Cardiac atrium fibroblast (primary cell): ENCODE results near the gene SAMM50. TPM values are rescaled to one million over a fixed set of nuclear protein-coding genes. Genes with fewer than 3 reads are reported as not detected.

Experiments
- total RNA-seq: library from RNA; depleted of rRNA; stranded (reverse); fragments of >200 nt; gene quantifications from 2 replicates; pipeline ENCODE4 v1.2.3, GENCODE V29; 2015

SAMM50 gene
- 42.8 and 42.9 TPM in 2 replicates for total RNA-seq

DNA sequence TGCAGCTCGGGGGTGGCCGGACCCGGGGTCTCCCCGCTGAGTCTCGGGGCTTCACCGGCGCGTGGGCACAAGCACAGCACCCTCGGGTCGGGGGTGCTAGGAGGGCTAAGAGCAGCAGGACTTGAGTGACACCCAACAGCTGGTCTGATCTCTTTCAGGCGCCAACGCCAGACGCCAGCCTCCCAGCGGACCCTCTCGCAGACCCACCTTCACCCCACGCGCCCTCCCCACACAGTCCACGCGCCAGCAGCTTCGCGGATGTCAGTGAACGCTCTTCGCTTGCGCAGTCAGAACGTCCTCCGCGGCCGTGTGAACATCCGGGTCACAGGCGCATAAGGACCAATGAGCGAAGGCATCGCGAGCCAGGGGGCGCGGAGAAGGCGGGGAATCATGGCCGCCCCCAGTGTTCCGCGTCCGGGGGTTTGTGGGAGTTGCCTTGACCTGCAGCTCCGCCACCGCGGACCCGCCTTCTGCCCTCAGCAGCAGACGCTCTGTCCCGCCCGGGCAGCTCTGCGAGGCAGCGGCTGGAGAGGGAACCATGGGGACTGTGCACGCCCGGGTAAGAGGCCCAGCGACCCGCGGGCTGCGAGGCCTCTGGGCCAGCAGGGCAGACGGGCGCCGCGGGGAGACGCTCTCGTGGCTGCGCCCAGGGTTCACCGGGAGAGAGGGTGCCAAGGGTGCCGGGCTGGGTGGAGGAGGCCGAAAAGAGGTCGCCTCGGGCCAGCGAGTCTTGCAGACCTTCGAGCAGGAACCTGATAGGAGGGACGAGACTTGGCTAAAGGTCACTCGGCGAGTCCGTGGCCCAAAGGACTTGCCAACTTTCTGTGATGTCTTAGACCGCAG, at the start of gene SAMM50:
Gene SAMM50, plus strand, starts transcription at position 403 of the 843 bp plus-strand sequence. Its CDS starts 136 bp downstream, at position 539.

DNA sequence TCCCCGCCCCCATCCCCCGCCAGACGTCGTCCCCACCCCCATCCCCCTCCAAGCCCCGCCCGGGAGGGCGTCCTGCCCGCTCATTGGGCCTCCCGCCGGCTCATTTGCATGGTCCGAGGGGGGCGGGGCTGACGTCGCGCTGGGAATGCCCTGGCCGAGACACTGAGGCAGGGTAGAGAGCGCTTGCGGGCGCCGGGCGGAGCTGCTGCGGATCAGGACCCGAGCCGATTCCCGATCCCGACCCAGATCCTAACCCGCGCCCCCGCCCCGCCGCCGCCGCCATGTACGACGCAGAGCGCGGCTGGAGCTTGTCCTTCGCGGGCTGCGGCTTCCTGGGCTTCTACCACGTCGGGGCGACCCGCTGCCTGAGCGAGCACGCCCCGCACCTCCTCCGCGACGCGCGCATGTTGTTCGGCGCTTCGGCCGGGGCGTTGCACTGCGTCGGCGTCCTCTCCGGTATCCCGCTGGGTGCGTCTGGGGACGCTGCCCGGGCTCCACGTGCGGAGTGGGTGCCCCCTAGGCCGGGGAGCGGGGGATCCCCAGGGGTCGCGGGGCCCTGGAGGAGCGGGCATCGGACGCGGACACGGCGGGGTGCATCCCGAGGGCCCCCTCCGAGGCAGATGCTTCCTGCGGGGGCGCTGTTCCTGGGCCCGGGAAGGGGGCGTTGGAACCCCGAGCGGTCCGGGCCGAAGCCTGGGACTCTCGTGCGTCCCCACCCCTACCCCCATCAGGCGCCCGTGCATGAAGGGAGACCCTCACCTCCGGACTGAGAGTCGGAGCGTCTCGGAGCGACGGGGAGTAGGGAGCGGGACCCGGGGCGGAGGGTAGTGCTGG, 31.4 kb upstream of the SAMM50 start, which contains the start of gene PNPLA3:
Gene PNPLA3, plus strand, starts transcription at position 175 of the 834 bp plus-strand sequence. Its CDS starts 107 bp downstream, at position 282.

DNA sequence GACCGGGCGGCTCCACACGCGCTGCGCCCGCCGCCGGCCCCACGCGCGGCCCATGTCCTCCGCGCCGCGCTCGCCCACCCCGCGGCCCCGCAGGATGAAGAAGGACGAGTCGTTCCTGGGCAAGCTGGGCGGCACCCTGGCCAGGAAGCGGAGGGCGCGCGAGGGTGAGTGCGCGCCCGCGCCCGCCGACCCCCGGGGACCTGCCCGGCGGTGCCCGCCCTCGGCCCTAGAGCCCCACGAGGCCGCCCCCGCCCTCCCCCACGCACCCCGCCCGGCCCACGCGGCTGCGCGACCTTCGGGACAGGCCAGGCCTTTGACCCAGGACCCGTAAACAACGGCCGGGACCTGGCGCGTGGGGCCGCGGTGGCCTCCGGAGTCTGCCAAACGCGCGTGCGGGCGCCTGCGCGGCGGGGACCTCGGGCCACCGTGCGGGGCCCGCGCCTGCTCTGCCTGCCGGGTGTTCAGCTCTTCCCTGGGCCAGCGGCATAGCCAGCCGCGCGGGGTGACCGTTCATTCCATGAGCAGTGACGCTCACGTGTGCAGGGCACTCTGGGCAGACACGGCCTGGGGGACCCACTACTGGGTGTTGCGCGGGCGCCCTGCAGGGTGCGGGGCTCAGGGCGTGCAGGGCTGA, 69.2 kb downstream of the SAMM50 start, which contains the start of gene PARVB:
Gene PARVB, plus strand, starts transcription at position 15 of the 634 bp plus-strand sequence. Its CDS starts 38 bp downstream, at position 53.

Other genes starting within 250 kb of the SAMM50 start
- 0.65 and 1.3 TPM in 2 replicates for gene EFCAB6, start 143.1 kb upstream of the SAMM50 start, total RNA-seq
- gene SULT4A1, start 92.9 kb upstream of the SAMM50 start, total RNA-seq: 0.65 and 1.3 TPM in 2 replicates
- gene PNPLA5, start 63.4 kb upstream of the SAMM50 start, total RNA-seq: not detected in 2 replicates
- 0.18 and 1.5 TPM in 2 replicates for gene PNPLA3, start 31.6 kb upstream of the SAMM50 start, total RNA-seq
- gene PARVB, start 68.9 kb downstream of the SAMM50 start, total RNA-seq: 77.0 and 80.2 TPM in 2 replicates
- gene PARVG, start 225.5 kb downstream of the SAMM50 start, total RNA-seq: not detected in 2 replicates